Right atrium auricular region (tissue), 2 donors: Measurements from ENCODE around the gene TOM1L1. TPM values are rescaled to one million over a fixed set of nuclear protein-coding genes. Genes with fewer than 3 reads are reported as not detected.

ENCODE experiments used
- DNase-seq: peaks from one replicate; pipeline ENCODE4 v3.0.0-alpha.2; 2019; ENCODE audit warnings: low spot score
- H3K27ac ChIP-seq, 2 donors: fragments of 200-600 bp; sonication (generic); 1 replicate in 1 of 2; 2 replicates in 1 of 2; pipeline ENCODE4 v1.5.1; 2016 to 2019
- H3K27me3 ChIP-seq, 2 donors: fragments of 200-600 bp; sonication (generic); one replicate each; pipeline versions ENCODE4 v1.5.1 to v1.6.0; 2017 to 2019
- H3K36me3 ChIP-seq: fragments of 200-600 bp; sonication (generic); one replicate; pipeline ENCODE4 v1.5.1; 2016
- H3K4me1 ChIP-seq, 2 donors: fragments of 200-600 bp; sonication (generic); one replicate each; pipeline versions ENCODE4 v1.5.1 to v1.6.0; 2017 to 2019
- H3K4me3 ChIP-seq, 2 donors: fragments of 200-600 bp; sonication (generic); 1 replicate in 1 of 2; 2 replicates in 1 of 2; pipeline ENCODE4 v1.5.1; 2017 to 2019; ENCODE audit warnings: mild to moderate bottlenecking in 1 of 2, moderate library complexity in 1 of 2
- H3K9me3 ChIP-seq, 2 donors: fragments of 200-600 bp; sonication (generic); one replicate each; pipeline ENCODE4 v1.5.1; 2019
- CTCF ChIP-seq, 2 donors: fragments of 200-600 bp; sonication (generic); IDR thresholded peaks; one replicate each; pipeline ENCODE4 v1.5.1; 2019; ENCODE audit warnings: antibody characterized with exemption in 2 of 2
- total RNA-seq, 2 donors: library from RNA; depleted of rRNA; stranded (reverse); fragments of >200 nt; gene quantifications; one replicate each; pipeline ENCODE4 v1.1.0, GENCODE V29; 2016

TOM1L1 gene
- total RNA-seq, 2 donors from 2014 or later = 16.0 to 18.2 TPM

- no peaks in the 10 kb centered on the region for H3K9me3 ChIP-seq
- TF ChIP-seq CTCF (IDR thresholded peaks at IDR 0.05) = no peak
- H3K4me3 ChIP-seq = peak overlapping the region; percentile 57 to 65
- H3K4me1 ChIP-seq = peaks cover 0 to 11% of the 10 kb centered on the region in 2 donors
- H3K36me3 ChIP-seq = no peaks in the 10 kb centered on the region
- DNase-seq = no peak
- no peaks in the 10 kb centered on the region for H3K27me3 ChIP-seq
- H3K27ac ChIP-seq = no peak overlapping the region
Measured at GRCh38 chr17:54899721-54900456, 763 bp upstream of the TOM1L1 start.

- DNase-seq = no peak
- peaks cover 0 to 11% of the 10 kb centered on the region in 2 donors for H3K4me1 ChIP-seq
- no peaks in the 10 kb centered on the region for H3K36me3 ChIP-seq
- peak overlapping the region in 1 of 2 donors; percentile 3 for H3K27ac ChIP-seq
- TF ChIP-seq CTCF (IDR thresholded peaks at IDR 0.05) = no peak
- H3K4me3 ChIP-seq = peak overlapping the region; percentile 57 to 65
- no peaks in the 10 kb centered on the region for H3K9me3 ChIP-seq
- no peaks in the 10 kb centered on the region for H3K27me3 ChIP-seq
Measured at GRCh38 chr17:54901230-54901822, 674 bp downstream of the TOM1L1 start.

GRCh38 chr17:54902017-54902416, 1.4 kb downstream of the TOM1L1 start:
- Histone ChIP-seq H3K27me3 (no peaks in the 10 kb centered on the region), H3K4me1 (peaks cover 0 to 11% of the 10 kb centered on the region in 2 donors), H3K4me3 (no peak overlapping the region), H3K27ac (no peak overlapping the region), H3K36me3 (no peaks in the 10 kb centered on the region), H3K9me3 (no peaks in the 10 kb centered on the region)
- DNase-seq = no peak
- no peak for TF ChIP-seq CTCF (IDR thresholded peaks at IDR 0.05)

GRCh38 chr17:54902611-54903010, 2.0 kb downstream of the TOM1L1 start:
- Histone ChIP-seq H3K9me3 (no peaks in the 10 kb centered on the region), H3K27me3 (no peaks in the 10 kb centered on the region), H3K27ac (no peak overlapping the region), H3K4me3 (no peak overlapping the region), H3K4me1 (peaks cover 0 to 11% of the 10 kb centered on the region in 2 donors), H3K36me3 (no peaks in the 10 kb centered on the region)
- no peak for TF ChIP-seq CTCF (IDR thresholded peaks at IDR 0.05)
- DNase-seq = no peak

- Histone ChIP-seq H3K9me3 (no peaks in the 10 kb centered on the region), H3K4me3 (no peak overlapping the region), H3K27me3 (no peaks in the 10 kb centered on the region), H3K36me3 (no peaks in the 10 kb centered on the region), H3K4me1 (peaks cover 0 to 11% of the 10 kb centered on the region in 2 donors), H3K27ac (no peak overlapping the region)
- TF ChIP-seq CTCF (IDR thresholded peaks at IDR 0.05) = no peak
- DNase-seq = no peak
Measured at GRCh38 chr17:54903375-54903774, 2.7 kb downstream of the TOM1L1 start.
